Endothelial cell of umbilical vein (primary cell): ENCODE measurements around the gene RNLS. TPM values are rescaled to one million over a fixed set of nuclear protein-coding genes. Genes with fewer than 3 reads are reported as not detected.

ENCODE experiments used
- BruUV-seq: library from RNA; stranded (reverse); fragments of 400-500 nt; replicated peaks from 2 replicates; lab custom pipeline; 2021; lab: Mats Ljungman, UMichigan
- CTCF ChIA-PET: fragments of 300-600, 350-600 bp; sonication (Branson Sonifier 250); formaldehyde crosslinking; loops from one replicate; lab custom pipeline; 2021; ENCODE audit warnings: antibody characterized with exemption, inconsistent platforms; lab: Charles Lee
- POLR2A ChIA-PET: fragments of 300-600, 350-600 bp; sonication (Branson Sonifier 250); formaldehyde crosslinking; loops from one replicate; lab custom pipeline; 2021; ENCODE audit warnings: antibody characterized with exemption, inconsistent platforms; lab: Charles Lee
- DNase-seq: peaks from one replicate; pipeline ENCODE4 v3.0.0-alpha.2; 2011; ENCODE audit warnings: low read depth, low spot score
- FAIRE-seq: peaks from 2 replicates; lab custom pipeline; 2011; peaks lifted over from hg19 to GRCh38; lab: Jason Lieb, UNC
- H2AFZ ChIP-seq: 2 replicates; pipeline ENCODE4 v1.6.0; 2012; ENCODE audit warnings: low read depth, low read length, control low read depth, inconsistent platforms
- H3K27ac ChIP-seq: 2 replicates; pipeline ENCODE4 v1.5.1; 2011; ENCODE audit warnings: low read depth, mild to moderate bottlenecking, control low read depth, low read length, moderate library complexity; ENCODE audit not compliant: insufficient read depth
- H3K27me3 ChIP-seq, 2 experiments: 2 replicates each; pipeline versions ENCODE4 v1.6.0 to v1.6.1; 2011; ENCODE audit warnings: low read length in 2 of 2, mixed read lengths in 1 of 2; ENCODE audit not compliant: control insufficient read depth in 2 of 2, insufficient read depth in 2 of 2
- H3K36me3 ChIP-seq, 2 experiments: 2 replicates in 1 of 2; 3 replicates in 1 of 2; pipeline ENCODE4 v1.5.1; 2011; ENCODE audit warnings: low read length in 2 of 2, mild to moderate bottlenecking in 1 of 2, moderate library complexity in 1 of 2; ENCODE audit not compliant: control insufficient read depth in 2 of 2, insufficient read depth in 2 of 2; ENCODE audit errors: extremely low read depth in 1 of 2
- H3K4me1 ChIP-seq: 3 replicates; pipeline ENCODE4 v1.5.1; 2011; ENCODE audit warnings: mild to moderate bottlenecking, low read length; ENCODE audit not compliant: control insufficient read depth, insufficient read depth; ENCODE audit errors: extremely low read depth
- H3K4me2 ChIP-seq: 2 replicates; pipeline ENCODE4 v1.6.1; 2011; ENCODE audit warnings: low read length, control low read depth, mixed read lengths; ENCODE audit not compliant: insufficient read depth
- H3K4me3 ChIP-seq, 3 experiments: fragments of 200-600 bp in 1 of 3; sonication (generic), shearing (Covaris generic) in 1 of 3; replicated peaks in 1 of 3; 2 replicates each; pipeline ENCODE4 v1.5.1; 2011 to 2016; ENCODE audit warnings: control low read depth in 3 of 3, low read length in 3 of 3, mild to moderate bottlenecking in 2 of 3, inconsistent platforms in 1 of 3, low read depth in 1 of 3, moderate library complexity in 1 of 3; ENCODE audit not compliant: insufficient read depth in 1 of 3
- H3K79me2 ChIP-seq: 2 replicates; pipeline ENCODE4 v1.6.0; 2012; ENCODE audit warnings: low read length, inconsistent platforms; ENCODE audit not compliant: control insufficient read depth, insufficient read depth
- H3K9ac ChIP-seq: replicated peaks from 2 replicates; pipeline ENCODE3; 2011; ENCODE audit warnings: low read length, control low read depth; ENCODE audit not compliant: insufficient read depth; ENCODE audit errors: extremely low read depth
- H3K9me1 ChIP-seq: replicated peaks from 3 replicates; pipeline ENCODE4 v1.6.0; 2011; ENCODE audit warnings: mild to moderate bottlenecking, low read length; ENCODE audit not compliant: control insufficient read depth, insufficient read depth; ENCODE audit errors: extremely low read depth
- H3K9me3 ChIP-seq: replicated peaks from 2 replicates; pipeline ENCODE4 v1.5.1; 2012; ENCODE audit warnings: low read length, inconsistent platforms; ENCODE audit not compliant: control insufficient read depth, insufficient read depth
- H4K20me1 ChIP-seq: replicated peaks from 2 replicates; pipeline ENCODE3; 2011; ENCODE audit warnings: mild to moderate bottlenecking, low read length; ENCODE audit not compliant: control insufficient read depth, insufficient read depth; ENCODE audit errors: extremely low read depth
- EZH2 ChIP-seq: IDR thresholded peaks from 2 replicates; pipeline ENCODE4 v1.6.1; 2012; ENCODE audit warnings: borderline replicate concordance, low read depth, mild to moderate bottlenecking, moderate library complexity, low read length, inconsistent platforms; ENCODE audit not compliant: severe bottlenecking
- FOS ChIP-seq: IDR thresholded peaks from 2 replicates; pipeline ENCODE4 v1.6.1; 2011; ENCODE audit warnings: mild to moderate bottlenecking, low read length, moderate library complexity, borderline replicate concordance; ENCODE audit not compliant: insufficient read depth
- GATA2 ChIP-seq: IDR thresholded peaks from 2 replicates; pipeline ENCODE4 v1.7.0; 2011; ENCODE audit warnings: low read depth, mild to moderate bottlenecking, moderate library complexity, mixed read lengths, low read length; ENCODE audit not compliant: insufficient read length, insufficient read depth
- JUN ChIP-seq: IDR thresholded peaks from 2 replicates; pipeline ENCODE4 v1.6.1; 2011; ENCODE audit warnings: borderline replicate concordance, low read depth; ENCODE audit not compliant: insufficient read length, insufficient read depth
- MYC ChIP-seq: IDR thresholded peaks from one replicate; pipeline ENCODE4 v1.6.1; 2011; ENCODE audit warnings: mild to moderate bottlenecking, low read depth, low read length
- POLR2A ChIP-seq: IDR thresholded peaks from 2 replicates; pipeline ENCODE4 v1.6.1; 2012; ENCODE audit warnings: low read depth, mild to moderate bottlenecking, control low read depth, low read length
- POLR2AphosphoS5 ChIP-seq: IDR thresholded peaks from 2 replicates; pipeline ENCODE4 v1.6.1; 2012; ENCODE audit warnings: low read depth, mild to moderate bottlenecking, control low read depth, low read length, moderate library complexity; ENCODE audit not compliant: insufficient read depth
- dilution Hi-C: fragments of 300-500 bp; cut with MboI; formaldehyde crosslinking; loops from one replicate; pipeline ENCODE4 v1.15.0; 2019; ENCODE audit warnings: low sequenced_read_pairs; ENCODE audit not compliant: extremely low pct_ligation_motif_present
- intact Hi-C: fragments of 100-400 bp; cut with micrococcal nuclease; formaldehyde crosslinking; loops from one replicate; pipeline ENCODE4 v1.10.0; 2022
- polyA plus RNA-seq, 4 experiments: library from polyadenylated mRNA; depleted of rRNA in 3 of 4; stranded (reverse) in 3 of 4; unstranded in 1 of 4; fragments of >200 nt; gene quantifications; 2 replicates each; pipeline versions ENCODE4 v1.2.1 to v1.2.3, GENCODE V29; 2011 to 2012; ENCODE audit warnings: missing spikeins in 1 of 4
- total RNA-seq: library from RNA; stranded (reverse); gene quantifications from 2 replicates; pipeline ENCODE4 v1.2.3, GENCODE V29; 2021
- TF ChIP-seq, protein P1 (sequence below): IDR thresholded peaks from 2 replicates; pipeline ENCODE4 v1.6.1; 2011; ENCODE audit not compliant: insufficient read depth, insufficient read length
- TF ChIP-seq, protein P2 (sequence below), 2 donors: IDR thresholded peaks; 1 replicate in 1 of 2; 2 replicates in 1 of 2; pipeline ENCODE4 v1.5.1; 2011; ENCODE audit warnings: low read length in 2 of 2, mild to moderate bottlenecking in 2 of 2, moderate library complexity in 2 of 2, control low read depth in 1 of 2, inconsistent platforms in 1 of 2, low read depth in 1 of 2; ENCODE audit not compliant: insufficient read depth in 1 of 2; ENCODE audit errors: extremely low read depth in 1 of 2

RNLS gene
- total and polyA plus RNA-seq, 2 donors (not counting 3 experiments of a cell fraction or from before 2014, with no cell fraction given) = 2.5 to 4.6 TPM

DNA sequence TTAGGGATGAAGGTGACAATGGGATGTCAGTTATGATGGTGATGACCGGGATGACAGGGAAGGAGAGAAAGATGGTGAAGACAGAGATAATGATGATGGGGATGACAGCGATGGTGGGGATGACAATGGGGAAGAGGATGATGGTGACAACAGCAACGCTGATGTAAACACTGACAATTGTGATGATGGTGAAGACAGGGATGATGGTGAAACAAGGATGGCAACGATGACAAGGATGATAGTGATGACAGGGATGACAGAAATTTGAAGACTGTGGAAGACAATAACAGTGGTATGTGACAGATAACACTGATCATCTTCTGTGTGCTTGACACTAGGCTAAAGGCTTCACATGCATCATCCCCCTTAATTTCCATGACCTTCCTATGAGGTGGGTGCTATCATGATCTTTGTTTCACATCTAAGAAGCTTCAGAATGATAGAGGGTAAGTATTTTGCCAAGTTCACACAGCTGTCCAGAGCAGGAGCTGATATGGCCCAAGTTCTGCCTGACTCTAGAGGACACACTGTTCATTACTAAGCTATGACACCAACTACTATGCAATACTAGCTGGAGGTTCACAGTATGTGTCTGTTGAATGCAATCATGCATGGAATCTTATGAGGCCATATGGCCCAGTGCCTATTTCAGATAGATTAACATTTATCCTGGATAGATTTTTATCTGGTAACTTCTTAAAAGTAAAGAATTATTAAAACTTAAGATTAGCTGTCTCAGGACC lies 105.6 kb downstream of the RNLS start:
- H3K4me3 ChIP-seq = no peak overlapping the region
- no peaks in the 10 kb centered on the region for H3K9me3 ChIP-seq
- no peak for TF ChIP-seq JUN
- TF ChIP-seq POLR2AphosphoS5 = no peak
- TF ChIP-seq GATA2 = no peak
- intact Hi-C loops = no loop called here
- DNase-seq = no peak
- no peaks in the 10 kb centered on the region for H3K9me1 ChIP-seq
- no peak overlapping the region for H3K9ac ChIP-seq
- no peaks in the 10 kb centered on the region for H3K36me3 ChIP-seq
- no TSS peak for BruUV-seq
- no peak overlapping the region for H3K27ac ChIP-seq
- H3K4me1 ChIP-seq = no peaks in the 10 kb centered on the region
- FAIRE-seq = no peak
- POLR2A ChIA-PET = no interaction called here
- dilution Hi-C loops = no loop called here
- no peaks in the 10 kb centered on the region for H4K20me1 ChIP-seq
- H3K27me3 ChIP-seq = no peaks in the 10 kb centered on the region
- H3K4me2 ChIP-seq = no peak overlapping the region
- no peak overlapping the region for H2AFZ ChIP-seq
- CTCF ChIA-PET = interaction anchor here (1.8 kb wide), 1 partner anchor 18 kb away, joined by 4 read pairs; no protein-coding TSS in a partner anchor
- no peaks in the 10 kb centered on the region for H3K79me2 ChIP-seq

DNA sequence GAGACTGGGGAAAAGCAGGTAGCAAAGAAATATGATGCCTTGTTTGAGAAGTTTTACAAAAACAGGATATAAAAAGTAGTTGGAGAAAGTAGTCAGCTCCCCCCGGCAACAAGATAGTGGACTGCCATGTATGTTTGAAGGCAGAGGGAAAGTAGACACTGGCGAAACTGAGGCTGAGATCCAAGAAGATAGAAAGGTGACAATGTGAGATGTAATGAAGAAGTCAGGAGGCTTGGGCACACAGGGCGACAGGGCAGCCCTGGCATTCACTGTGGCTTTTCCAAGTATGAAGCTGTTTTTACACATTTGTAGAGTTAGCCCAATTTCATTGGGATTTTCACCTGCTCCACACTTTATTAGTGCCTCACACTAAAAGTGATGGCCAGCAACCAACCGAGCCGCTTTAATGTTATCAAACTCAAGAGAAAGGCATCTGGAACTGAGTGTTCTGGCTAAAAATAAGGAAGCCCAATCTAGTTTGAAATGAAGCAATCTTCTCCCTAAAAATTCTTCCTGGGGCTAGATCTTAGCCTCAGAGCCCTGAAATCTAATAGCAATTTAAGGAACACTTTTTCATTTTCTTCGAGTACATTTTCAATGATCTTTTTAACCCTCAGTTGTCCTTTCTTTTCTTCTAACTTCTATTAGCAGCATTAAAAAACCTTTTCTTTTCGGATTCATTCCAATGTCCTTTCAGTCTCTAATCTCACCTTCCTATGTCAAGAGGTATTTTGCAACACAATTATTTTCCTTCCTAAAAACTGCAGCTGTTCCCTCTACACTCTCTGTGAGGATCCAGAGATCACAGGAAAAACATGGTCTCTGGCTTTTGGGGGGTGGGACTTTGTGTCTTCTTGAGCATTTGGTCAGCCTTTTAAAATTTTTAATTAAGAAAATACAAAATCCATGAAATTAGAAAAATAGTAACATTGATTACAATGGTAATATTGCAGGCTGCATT lies 108.0 kb downstream of the RNLS start:
- dilution Hi-C loops = no loop called here

More for the DNA sequence above, 108.0 kb downstream of the RNLS start:
- no TSS peak for BruUV-seq
- DNase-seq (no peak), FAIRE-seq (no peak)
- intact Hi-C loops = no loop called here
- Histone ChIP-seq H3K4me3 (no peak overlapping the region), H3K27me3 (no peaks in the 10 kb centered on the region), H3K9me1 (no peaks in the 10 kb centered on the region), H3K4me2 (no peak overlapping the region), H3K36me3 (no peaks in the 10 kb centered on the region), H4K20me1 (no peaks in the 10 kb centered on the region), H3K9me3 (no peaks in the 10 kb centered on the region), H2AFZ (no peak overlapping the region), H3K79me2 (no peaks in the 10 kb centered on the region), H3K4me1 (no peaks in the 10 kb centered on the region), H3K27ac (no peak overlapping the region), H3K9ac (no peak overlapping the region)
- ChIA-PET CTCF (no interaction called here), POLR2A (no interaction called here)
- TF ChIP-seq GATA2 (no peak), JUN (no peak), POLR2AphosphoS5 (no peak), EZH2 (no peak), MYC (no peak), POLR2A (no peak), FOS (no peak)
- TF ChIP-seq, protein P1, sequence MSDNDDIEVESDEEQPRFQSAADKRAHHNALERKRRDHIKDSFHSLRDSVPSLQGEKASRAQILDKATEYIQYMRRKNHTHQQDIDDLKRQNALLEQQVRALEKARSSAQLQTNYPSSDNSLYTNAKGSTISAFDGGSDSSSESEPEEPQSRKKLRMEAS = no peak
- TF ChIP-seq, protein P2, sequence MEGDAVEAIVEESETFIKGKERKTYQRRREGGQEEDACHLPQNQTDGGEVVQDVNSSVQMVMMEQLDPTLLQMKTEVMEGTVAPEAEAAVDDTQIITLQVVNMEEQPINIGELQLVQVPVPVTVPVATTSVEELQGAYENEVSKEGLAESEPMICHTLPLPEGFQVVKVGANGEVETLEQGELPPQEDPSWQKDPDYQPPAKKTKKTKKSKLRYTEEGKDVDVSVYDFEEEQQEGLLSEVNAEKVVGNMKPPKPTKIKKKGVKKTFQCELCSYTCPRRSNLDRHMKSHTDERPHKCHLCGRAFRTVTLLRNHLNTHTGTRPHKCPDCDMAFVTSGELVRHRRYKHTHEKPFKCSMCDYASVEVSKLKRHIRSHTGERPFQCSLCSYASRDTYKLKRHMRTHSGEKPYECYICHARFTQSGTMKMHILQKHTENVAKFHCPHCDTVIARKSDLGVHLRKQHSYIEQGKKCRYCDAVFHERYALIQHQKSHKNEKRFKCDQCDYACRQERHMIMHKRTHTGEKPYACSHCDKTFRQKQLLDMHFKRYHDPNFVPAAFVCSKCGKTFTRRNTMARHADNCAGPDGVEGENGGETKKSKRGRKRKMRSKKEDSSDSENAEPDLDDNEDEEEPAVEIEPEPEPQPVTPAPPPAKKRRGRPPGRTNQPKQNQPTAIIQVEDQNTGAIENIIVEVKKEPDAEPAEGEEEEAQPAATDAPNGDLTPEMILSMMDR (IDR thresholded peaks at IDR 0.05; ENCODE audit: extremely low read depth in 1 of 2, insufficient read depth in 1 of 2, low read depth in 1 of 2, low read length in 2 of 2) = no peak
